AG09309 (cell line): ENCODE measurements around the gene SDR9C7.
"Not testable (repeated sequence)": the region's sequence is repeated elsewhere in the genome, so short reads cannot be mapped to it uniquely, and the experiment has no call there.

Experiments used
- DNase-seq: peaks from one replicate; pipeline ENCODE4 v3.0.0-alpha.2; 2010; ENCODE audit warnings: low read depth
- H3K4me3 ChIP-seq: 2 replicates; pipeline ENCODE4 v1.5.1; 2011; ENCODE audit warnings: mild to moderate bottlenecking, low read depth, low read length, moderate library complexity; ENCODE audit not compliant: control insufficient read depth
- TF ChIP-seq, protein P1 (sequence below): IDR thresholded peaks from 2 replicates; pipeline ENCODE4 v1.5.1; 2011; ENCODE audit warnings: mild to moderate bottlenecking, low read depth, low read length, inconsistent platforms; ENCODE audit not compliant: insufficient read depth, control insufficient read depth; ENCODE audit errors: missing control alignments

SDR9C7 gene

DNA sequence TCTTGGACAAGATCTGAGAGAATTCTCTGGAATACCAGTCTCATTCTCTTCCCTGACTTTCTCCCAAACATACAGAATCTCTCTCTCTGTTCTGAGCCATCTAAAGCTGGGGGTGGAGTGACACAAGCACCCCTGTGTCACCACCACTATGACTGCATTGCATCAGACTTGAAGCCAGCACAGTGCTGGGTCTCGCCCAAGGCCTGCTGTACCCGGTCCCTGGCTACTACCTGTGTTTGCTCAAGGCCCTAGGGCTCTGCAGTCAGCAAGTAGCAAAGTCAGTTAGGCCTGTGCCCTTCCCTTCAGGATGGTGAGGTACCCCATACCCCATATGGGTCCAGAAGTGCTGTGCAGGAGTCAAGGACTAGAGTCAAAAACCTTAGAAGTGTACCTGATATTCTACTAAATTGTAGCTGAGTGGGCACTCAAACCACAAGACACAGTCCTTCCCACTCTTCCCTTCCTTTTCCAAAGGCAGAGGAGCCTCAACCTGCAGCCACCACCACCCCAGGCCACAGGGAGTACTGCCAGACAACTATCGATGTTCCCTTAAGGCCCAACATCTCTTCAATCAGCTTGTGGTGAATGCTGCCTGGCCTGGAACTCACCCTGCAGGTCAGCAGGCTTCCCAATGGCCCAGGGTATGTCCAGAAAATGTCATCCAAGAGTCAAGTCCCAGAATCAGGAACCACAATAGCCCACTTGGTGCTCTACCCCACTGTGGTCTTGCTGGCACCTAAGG, 44.4 kb upstream of the SDR9C7 start:
- TF ChIP-seq, protein P1, sequence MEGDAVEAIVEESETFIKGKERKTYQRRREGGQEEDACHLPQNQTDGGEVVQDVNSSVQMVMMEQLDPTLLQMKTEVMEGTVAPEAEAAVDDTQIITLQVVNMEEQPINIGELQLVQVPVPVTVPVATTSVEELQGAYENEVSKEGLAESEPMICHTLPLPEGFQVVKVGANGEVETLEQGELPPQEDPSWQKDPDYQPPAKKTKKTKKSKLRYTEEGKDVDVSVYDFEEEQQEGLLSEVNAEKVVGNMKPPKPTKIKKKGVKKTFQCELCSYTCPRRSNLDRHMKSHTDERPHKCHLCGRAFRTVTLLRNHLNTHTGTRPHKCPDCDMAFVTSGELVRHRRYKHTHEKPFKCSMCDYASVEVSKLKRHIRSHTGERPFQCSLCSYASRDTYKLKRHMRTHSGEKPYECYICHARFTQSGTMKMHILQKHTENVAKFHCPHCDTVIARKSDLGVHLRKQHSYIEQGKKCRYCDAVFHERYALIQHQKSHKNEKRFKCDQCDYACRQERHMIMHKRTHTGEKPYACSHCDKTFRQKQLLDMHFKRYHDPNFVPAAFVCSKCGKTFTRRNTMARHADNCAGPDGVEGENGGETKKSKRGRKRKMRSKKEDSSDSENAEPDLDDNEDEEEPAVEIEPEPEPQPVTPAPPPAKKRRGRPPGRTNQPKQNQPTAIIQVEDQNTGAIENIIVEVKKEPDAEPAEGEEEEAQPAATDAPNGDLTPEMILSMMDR = no peak
- no peak for DNase-seq
- H3K4me3 ChIP-seq = no peak overlapping the region

DNA sequence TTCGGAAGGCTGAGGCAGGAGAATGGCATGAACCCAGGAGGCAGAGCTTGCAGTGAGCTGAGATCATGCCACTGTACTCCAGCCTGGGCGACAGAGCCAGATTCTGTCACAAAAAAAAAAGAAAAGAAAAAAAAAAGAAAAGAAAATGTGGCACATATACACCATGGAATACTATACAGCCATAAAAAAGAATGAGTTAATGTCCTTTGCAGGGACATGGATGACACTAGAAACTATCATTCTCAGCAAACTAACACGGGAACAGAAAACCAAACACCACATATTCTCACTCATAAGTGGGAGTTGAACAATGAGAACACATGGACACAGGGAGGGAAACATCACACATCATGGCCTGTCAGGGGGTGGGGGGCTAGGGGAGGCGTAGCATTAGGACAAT, 43.2 kb upstream of the SDR9C7 start:
- H3K4me3 ChIP-seq, DNase-seq: not testable (repeated sequence)

DNA sequence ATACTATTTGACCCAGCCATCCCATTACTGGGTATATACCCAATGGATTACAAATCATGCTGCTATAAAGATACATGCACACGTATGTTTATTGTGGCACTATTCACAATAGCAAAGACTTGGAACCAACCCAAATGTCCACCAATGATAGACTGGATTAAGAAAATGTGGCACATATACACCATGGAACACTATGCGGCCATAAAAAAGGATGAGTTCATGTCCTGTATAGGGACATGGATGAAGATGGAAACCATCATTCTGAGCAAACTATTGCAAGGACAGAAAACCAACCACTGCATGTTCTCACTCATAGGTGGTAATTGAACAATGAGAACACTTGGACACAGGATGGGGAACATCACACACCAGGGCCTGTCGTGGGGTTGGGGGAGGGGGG, 40.0 kb upstream of the SDR9C7 start:
- not testable (repeated sequence) for DNase-seq, H3K4me3 ChIP-seq

DNA sequence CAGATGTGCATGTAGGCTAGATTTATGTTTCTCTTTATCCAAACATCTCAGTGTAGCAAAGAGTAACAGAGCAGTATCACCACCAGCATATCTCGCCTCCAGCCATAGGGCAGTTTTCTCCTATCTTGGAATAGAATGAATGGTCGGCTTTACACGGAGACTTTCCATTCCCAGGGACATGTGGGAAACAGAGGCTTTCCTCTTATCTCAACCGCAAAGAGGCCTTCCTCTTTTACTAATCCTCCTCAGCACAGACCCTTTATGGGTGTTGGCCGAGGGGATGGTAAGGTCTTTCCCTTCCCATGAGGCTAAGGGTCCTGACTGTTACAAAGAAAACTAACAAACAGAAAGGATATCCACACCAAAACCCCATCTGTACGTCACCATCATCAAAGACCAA, 34.7 kb upstream of the SDR9C7 start:
- not testable (repeated sequence) for DNase-seq, H3K4me3 ChIP-seq

DNA sequence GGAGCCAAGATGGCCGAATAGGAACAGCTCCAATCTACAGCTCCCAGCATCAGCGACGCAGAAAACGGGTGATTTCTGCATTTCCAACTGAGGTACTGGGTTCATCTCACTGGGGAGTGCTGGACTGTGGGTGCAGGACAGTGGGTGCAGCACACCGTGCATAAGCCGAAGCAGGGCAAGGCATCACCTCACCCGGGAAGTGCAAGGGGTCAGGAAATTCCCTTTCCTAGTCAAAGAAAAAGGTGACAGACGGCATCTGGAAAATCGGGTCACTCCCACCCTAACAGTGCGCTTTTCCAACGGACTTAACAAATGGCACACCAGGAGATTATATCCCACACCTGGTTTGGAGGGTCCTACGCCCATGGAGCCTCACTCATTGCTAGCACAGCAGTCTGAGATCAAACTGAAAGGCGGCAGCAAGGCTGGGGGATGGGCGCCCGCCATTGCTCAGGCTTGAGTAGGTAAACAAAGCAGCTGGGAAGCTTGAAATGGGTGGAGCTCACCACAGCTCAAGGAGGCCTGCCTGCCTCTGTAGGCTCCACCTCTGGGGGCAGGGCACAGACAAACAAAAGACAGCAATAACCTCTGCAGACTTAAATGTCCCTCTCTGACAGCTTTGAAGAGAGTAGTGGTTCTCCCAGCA, 31.9 kb upstream of the SDR9C7 start:
- not testable (repeated sequence) for H3K4me3 ChIP-seq, DNase-seq

DNA sequence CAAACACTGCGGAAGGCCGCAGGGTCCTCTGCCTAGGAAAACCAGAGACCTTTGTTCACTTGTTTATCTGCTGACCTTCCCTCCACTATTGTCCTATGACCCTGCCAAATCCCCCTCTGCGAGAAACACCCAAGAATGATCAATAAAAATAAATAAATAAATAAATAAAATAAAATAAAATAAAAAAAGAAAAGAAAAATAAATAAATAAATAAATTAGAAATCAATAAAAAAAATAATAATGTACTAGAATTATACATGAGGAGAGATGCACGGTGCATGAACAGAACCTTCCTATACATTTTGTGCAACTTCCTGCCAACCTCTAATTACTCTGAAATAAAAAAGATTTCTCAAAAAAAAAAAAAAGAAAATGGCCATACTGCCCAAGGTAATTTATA, 30.9 kb upstream of the SDR9C7 start:
- not testable (repeated sequence) for DNase-seq, H3K4me3 ChIP-seq

DNA sequence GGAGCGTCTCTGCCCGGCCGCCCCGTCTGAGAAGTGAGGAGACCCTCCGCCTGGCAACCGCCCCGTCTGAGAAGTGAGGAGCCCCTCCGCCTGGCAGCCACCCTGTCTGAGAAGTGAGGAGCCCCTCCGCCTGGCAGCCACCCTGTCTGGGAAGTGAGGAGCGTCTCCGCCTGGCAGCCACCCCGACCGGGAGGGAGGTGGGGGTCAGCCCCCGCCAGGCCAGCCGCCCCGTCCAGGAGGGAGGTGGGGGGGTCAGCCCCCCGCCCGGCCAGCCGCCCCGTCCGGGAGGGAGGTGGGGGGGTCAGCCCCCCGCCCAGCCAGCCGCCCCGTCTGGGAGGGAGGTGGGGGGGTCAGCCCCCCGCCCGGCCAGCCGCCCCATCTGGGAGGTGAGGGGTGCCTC, 29.3 kb upstream of the SDR9C7 start:
- H3K4me3 ChIP-seq, DNase-seq: not testable (repeated sequence)

DNA sequence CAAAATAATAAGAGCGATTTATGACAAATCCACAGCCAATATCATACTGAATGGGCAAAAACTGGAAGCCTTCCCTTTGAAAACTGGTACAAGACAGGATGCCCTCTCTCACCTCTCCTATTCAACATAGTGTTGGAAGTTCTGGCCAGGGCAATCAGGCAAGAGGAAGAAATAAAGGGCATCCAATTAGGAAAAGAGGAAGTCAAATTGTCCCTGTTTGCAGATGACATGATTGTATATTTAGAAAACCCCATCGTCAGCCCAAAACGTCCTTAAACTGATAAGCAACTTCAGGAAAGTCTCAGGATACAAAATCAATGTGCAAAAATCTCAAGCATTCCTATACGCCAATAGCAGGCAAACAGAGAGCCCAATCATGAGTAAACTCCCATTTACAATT, 28.0 kb upstream of the SDR9C7 start:
- H3K4me3 ChIP-seq, DNase-seq: not testable (repeated sequence)

DNA sequence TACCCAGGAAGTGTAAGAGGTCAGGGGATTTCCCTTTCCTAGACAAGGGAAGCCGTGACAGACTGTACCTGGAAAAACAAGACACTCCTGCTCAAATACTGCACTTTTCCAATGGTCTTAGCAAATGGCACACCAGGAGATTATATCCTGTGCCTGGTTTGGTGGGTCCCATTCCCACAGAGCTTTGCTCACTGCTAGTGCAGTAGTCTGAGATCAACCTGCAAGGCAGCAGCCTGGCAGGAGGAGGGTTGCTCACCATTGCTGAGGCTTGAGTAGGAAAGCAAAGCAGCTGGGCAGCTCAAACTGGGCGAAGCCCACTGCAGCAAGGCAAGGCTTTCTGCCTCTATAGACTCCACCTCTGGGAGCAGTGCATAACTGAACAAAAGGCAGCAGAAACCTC, 24.2 kb upstream of the SDR9C7 start:
- TF ChIP-seq, protein P1 = no peak
- DNase-seq = no peak
- no peak overlapping the region for H3K4me3 ChIP-seq

DNA sequence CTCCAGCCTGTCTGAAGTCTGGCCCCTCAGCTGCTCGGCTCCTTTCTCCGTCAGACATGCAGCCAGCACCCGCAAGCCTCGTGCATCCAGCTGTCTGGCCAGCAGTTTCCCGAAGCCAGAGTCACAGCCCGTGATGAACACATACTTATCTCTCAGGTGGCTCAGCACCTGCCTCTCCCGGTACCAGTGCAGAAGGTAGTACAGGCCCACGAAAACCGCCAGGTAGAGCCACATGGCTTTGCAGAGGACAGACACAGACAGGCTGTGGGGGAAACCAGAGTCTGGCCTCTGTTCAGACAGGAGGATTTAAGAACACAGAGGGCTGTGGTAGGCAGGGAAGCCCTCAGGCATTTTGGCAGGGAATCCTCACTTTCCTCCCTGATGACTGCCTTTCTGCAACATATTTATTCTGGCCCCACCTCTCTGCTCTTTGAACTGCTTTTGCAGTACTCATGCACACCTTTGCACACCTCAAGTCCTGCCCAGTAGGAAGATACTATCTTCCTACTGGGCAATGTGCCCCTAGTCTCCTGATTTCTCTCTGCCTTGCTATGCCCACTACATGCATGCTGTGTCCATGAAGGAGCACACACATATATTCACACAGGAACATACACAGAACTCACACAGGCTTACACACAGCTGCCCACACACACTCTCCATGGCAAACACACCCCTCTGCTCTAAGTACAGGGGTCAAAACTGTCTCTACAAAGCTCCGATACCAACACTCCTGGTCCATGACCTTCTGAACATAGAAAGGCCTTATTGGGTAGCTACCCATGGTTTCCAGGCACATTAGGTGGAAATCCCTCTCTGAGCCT, 23.2 kb upstream of the SDR9C7 start, which contains the start of gene RDH16:
TSS of gene RDH16 (minus strand) at position 380 of the 824 bp plus-strand sequence. CDS start at position 234, 146 bp downstream.
- no peak for DNase-seq
- no peak within 1 kb of the TSS for H3K4me3 ChIP-seq
- TF ChIP-seq, protein P1 = no peak
